Ectodermal cell (in vitro differentiated cells): ENCODE measurements around the gene KANTR. TPM values are rescaled to one million over a fixed set of nuclear protein-coding genes. Genes with fewer than 3 reads are reported as not detected.

Experiments used
- H3K27ac ChIP-seq: 2 replicates; pipeline ENCODE4 v1.7.0; 2013; ENCODE audit warnings: mild to moderate bottlenecking, low read depth, low read length; ENCODE audit not compliant: insufficient read depth, poor library complexity, severe bottlenecking
- H3K27me3 ChIP-seq: 2 replicates; pipeline ENCODE4 v1.7.0; 2013; ENCODE audit warnings: mild to moderate bottlenecking, low read length; ENCODE audit not compliant: insufficient read depth, control insufficient read depth, poor library complexity, severe bottlenecking
- H3K36me3 ChIP-seq: one replicate; pipeline ENCODE4 v1.7.0; 2013; ENCODE audit warnings: low read length; ENCODE audit not compliant: control insufficient read depth, insufficient read depth
- H3K4me1 ChIP-seq: one replicate; pipeline ENCODE4 v1.7.0; 2013; ENCODE audit warnings: low read length; ENCODE audit not compliant: control insufficient read depth, insufficient read depth
- H3K4me3 ChIP-seq: 2 replicates; pipeline ENCODE4 v1.7.0; 2013; ENCODE audit warnings: low read depth, low read length, control low read depth; ENCODE audit not compliant: insufficient read depth
- H3K9me3 ChIP-seq: 2 replicates; pipeline ENCODE4 v1.7.0; 2013; ENCODE audit warnings: mild to moderate bottlenecking, low read length, moderate library complexity; ENCODE audit not compliant: control insufficient read depth
- WGBS, 2 experiments: methylation state at CpG; one replicate each; pipeline ENCODE4 v1.1.7; 2013; ENCODE audit warnings: missing lambda C conversion rate in 2 of 2; 5-methylcytosine and 5-hydroxymethylcytosine counted together
- polyA plus RNA-seq, 4 experiments: library from polyadenylated mRNA; stranded (reverse); fragments of 50-300 nt; gene quantifications; one replicate each; pipeline ENCODE4 v1.2.3, GENCODE V29; 2013

The KANTR gene, protein sequence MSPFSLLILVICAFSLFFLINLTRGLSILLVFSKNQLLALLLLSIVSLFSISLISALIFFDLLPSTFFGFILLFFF
- 8.8 TPM for polyA plus RNA-seq (2013, experiment 1 of 4)
- 9.6 TPM for polyA plus RNA-seq (2013, experiment 2 of 4)
- polyA plus RNA-seq (2013, experiment 3 of 4) = 6.3 TPM
- polyA plus RNA-seq (2013, experiment 4 of 4) = 7.1 TPM

DNA sequence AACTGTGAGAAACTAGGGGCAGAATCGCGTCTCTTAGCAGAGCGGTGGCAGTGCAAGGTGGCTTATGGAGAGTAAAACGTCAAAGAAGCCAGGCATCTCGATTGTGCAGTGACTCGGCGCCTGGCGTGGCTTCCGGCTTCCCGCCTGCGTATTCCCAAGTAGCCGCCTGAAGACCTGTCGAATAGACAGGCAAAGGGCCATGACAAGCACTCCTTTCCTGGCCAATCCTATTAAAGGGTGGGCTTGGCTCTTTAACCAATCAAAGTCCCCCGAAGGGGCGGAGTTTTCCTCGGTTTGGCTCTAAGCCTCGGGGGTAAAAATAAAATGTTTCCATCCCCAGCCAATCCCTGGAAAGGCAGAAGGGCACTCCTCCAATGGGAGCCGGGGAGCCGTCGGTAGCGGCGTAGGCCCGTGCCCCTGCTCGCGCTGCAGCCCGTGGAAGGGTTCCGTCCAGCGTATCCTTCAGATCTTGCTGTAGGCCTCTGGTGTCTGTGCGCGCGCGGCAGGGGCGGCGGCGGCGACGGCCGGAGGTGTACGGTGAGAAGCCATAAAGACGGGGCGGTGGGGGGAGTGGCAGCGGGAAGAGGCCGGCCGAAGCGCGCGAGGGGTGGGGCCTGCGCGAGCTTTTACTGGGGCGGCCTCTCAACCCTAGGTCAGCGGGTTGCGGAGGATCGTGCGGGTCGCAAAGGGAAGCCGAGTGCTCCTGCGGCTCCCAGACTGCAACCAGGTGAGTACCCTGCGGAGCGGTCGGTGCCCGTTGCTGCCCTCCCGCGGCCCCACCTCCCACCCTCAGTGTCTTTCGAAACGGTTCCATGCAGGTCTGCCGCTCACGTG lies at the start of gene KANTR:
TSS of gene KANTR (plus strand) at position 395 of the 834 bp plus-strand sequence. CDS start 30,131 bp downstream, outside the sequence.
- peak within 1 kb of the TSS; percentile 67 for H3K4me3 ChIP-seq
- H3K27ac ChIP-seq = peak within 1 kb of the TSS; percentile 81
- 0% methylated on average over 67 of the region's 67 CpGs for WGBS, 2 experiments
- H3K36me3 ChIP-seq = no peaks in the 10 kb centered on the region
- no peaks in the 10 kb centered on the region for H3K9me3 ChIP-seq
- H3K27me3 ChIP-seq = no peaks in the 10 kb centered on the region
- H3K4me1 ChIP-seq = no peaks in the 10 kb centered on the region

DNA sequence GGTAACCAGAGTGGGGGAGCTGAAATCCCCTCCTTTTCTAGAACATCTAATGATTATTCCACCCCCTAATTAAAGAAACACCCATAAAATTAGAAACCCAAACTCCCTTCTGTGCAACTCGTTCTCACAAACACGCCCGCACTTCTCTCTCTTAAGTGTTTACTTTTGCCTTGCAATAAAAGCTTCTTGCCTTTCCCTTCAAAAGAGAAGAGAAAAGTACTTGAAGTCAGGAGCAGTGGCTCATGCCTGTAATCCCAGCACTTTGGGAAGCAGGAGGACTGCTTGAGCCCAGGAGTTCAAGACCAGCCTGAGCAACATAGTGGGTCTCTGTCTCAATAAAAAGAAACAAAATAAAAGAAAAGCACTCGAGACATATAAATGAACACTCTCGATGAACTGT lies 48.9 kb upstream of the KANTR start:
- H3K9me3 ChIP-seq = no peaks in the 10 kb centered on the region
- no peak overlapping the region for H3K27ac ChIP-seq
- peaks cover 3% of the 10 kb centered on the region for H3K4me1 ChIP-seq
- no peak overlapping the region for H3K4me3 ChIP-seq
- H3K27me3 ChIP-seq = no peaks in the 10 kb centered on the region
- WGBS, 2 experiments = 88 to 94% methylated on average over 5 of the region's 5 CpGs
- no peaks in the 10 kb centered on the region for H3K36me3 ChIP-seq

DNA sequence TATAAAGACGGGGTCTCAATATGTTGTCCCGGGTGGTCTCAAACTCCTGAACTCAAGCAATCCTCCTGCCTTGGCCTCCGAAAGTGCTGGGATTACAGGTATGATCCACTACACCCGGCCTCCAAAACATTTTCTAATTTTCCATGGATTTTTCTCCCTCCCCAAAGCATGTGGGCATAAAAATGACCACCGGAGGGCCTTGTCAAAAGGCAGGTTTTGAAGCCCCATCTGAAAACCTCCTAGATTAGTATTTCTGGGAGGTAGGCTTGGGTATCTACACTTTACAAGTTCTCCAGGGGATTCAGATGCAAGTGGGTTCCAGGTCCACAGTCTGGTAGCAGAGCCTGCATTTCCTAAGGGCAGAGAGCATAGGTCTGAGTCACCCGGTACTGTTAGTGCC lies 46.7 kb upstream of the KANTR start:
- Histone ChIP-seq H3K27ac (no peak overlapping the region), H3K4me3 (no peak overlapping the region)
- 90 to 91% methylated on average over 6 of the region's 6 CpGs for WGBS, 2 experiments

DNA sequence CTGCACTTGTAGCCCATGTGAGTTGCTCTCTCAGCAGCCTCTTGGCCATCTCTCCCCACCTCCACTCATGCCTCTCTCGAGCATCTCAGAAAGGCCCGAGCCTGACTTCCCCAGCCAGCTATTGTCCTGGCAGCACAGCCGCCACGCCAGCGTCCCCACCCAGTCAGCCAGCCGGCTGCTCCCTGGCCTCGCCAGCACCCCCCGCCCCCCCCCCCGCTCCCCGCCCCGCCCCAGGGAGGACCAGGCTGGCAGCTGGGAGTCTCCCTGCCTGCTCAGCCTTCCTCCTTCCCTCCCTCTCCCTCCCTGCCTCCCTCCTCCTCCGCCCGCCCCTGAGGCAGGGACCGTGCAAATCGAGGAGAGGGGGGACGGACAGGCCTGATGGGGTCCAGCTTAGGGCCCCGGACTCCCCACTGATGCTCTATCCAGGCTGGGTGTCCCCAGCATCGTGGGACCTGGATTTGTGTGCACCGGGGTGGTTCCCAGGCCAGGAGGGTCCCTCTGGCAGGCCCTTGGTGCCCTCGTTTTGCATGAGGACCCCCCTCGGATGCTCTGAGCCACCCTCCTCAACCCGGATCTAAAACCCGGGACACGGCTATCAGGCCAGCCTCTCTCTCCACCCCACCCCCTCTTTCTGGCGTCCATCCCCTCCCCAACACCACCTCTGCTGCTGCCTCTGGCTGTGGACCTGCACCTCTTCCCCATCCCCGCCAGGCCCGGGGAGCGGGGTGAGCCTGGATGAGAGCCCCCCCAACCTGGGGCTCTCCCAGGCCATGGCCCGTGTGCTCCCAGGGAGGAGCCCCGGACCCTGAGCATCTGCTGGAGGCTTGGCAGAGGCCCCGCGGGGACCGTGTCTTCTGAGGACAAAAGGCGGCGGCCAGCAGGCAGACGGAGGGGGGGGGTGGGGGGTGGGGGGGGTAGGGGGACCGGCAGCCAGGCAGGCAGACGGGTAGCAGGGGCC lies 45.5 kb upstream of the KANTR start, which contains the start of gene GPR173:
TSS of gene GPR173 (plus strand) at position 621 of the 958 bp plus-strand sequence. CDS start 27,833 bp downstream, outside the sequence.
- Histone ChIP-seq H3K4me1 (peaks cover 12% of the 10 kb centered on the region), H3K4me3 (peak within 1 kb of the TSS; percentile 48), H3K27me3 (no peaks in the 10 kb centered on the region), H3K9me3 (no peaks in the 10 kb centered on the region), H3K27ac (peak within 1 kb of the TSS; percentile 74), H3K36me3 (no peaks in the 10 kb centered on the region)
- WGBS, 2 experiments = 0% methylated on average over 18 to 22 of the region's 38 CpGs

More for the DNA sequence above, 46.7 kb upstream of the KANTR start:
- Histone ChIP-seq H3K9me3 (no peaks in the 10 kb centered on the region), H3K36me3 (no peaks in the 10 kb centered on the region), H3K27me3 (no peaks in the 10 kb centered on the region), H3K4me1 (peaks cover 12% of the 10 kb centered on the region)

DNA sequence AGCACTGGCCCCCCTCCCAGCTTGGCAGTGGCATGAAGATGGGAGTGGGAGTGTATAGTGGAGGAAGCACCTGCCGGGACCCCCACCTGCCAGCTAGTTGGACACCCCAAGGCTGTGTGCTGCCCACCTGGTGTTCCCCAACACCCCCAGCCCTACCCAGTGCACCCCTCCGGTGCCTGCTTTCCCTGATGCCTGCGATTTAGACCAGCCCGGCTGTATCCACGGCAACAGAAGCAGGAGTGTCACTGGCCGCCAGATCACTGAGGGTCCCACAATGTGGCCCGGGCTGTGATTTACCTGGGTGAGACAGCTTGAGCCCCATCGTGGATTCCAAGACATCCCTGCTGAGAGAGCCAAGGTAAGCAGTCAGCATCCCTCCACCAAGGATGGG lies 44.8 kb upstream of the KANTR start:
- no peak overlapping the region for H3K27ac ChIP-seq
- H3K27me3 ChIP-seq = no peaks in the 10 kb centered on the region
- no peaks in the 10 kb centered on the region for H3K36me3 ChIP-seq
- peaks cover 12% of the 10 kb centered on the region for H3K4me1 ChIP-seq
- H3K4me3 ChIP-seq = peak overlapping the region; percentile 48
- 4 to 5% methylated on average over 8 of the region's 8 CpGs for WGBS, 2 experiments
- no peaks in the 10 kb centered on the region for H3K9me3 ChIP-seq

DNA sequence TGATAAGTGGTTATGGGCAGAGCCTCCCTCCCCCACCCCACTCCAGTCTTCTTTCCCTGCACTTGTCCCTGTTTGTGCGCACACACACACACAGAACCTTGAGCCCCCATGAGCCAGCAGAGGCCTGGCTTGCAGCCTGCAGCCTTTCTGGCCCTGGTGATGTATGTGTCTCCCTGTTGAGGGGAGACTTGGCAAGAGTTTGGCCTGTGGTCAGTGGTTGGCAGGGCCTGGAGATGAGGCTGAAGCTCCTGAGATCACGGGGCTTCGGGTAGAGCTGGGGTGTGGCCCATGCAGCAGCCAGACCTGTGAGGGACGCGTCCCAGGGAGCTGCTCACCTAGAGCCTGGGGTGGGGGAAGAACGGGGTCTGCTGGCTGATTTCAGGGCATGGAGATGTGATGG lies 43.1 kb upstream of the KANTR start:
- Histone ChIP-seq H3K27me3 (no peaks in the 10 kb centered on the region), H3K9me3 (no peaks in the 10 kb centered on the region), H3K4me3 (no peak overlapping the region), H3K27ac (no peak overlapping the region), H3K36me3 (no peaks in the 10 kb centered on the region), H3K4me1 (peaks cover 12% of the 10 kb centered on the region)
- WGBS, 2 experiments = 88 to 92% methylated on average over 5 to 6 of the region's 6 CpGs

DNA sequence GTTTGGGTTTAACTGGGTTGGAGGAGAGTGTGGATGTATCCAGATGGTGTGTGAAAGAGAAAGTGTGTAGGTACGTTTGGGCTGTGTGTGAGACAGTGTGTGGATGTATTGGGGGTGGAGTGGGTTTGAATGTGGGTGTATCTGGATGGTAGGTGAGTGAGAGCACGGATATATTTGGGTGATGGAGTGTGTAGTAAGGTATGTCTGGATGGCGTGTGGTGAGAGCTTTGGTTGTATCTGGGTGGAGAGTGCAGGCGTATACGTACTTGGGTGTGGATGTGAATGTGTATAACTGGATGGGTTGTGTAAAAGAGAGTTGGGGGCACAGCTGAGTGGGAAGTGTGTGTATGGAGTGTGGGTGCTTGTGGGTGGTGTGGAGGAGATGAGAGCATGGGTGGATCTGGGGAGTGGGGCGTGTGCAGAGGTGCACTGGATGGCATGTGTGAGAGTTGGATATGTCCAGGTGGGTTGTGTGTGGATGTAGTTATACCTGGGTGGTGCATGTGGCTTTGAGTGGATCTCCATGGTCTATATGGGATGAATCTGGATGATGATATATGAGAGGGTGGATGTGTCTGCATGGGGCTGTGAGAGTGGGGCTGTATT lies 38.6 kb upstream of the KANTR start:
- H3K27me3 ChIP-seq = no peaks in the 10 kb centered on the region
- no peak overlapping the region for H3K4me3 ChIP-seq
- H3K9me3 ChIP-seq = no peaks in the 10 kb centered on the region
- WGBS, 2 experiments = 92 to 96% methylated on average over 6 of the region's 6 CpGs
- H3K36me3 ChIP-seq = no peaks in the 10 kb centered on the region
- H3K27ac ChIP-seq = no peak overlapping the region
- peaks cover 6% of the 10 kb centered on the region for H3K4me1 ChIP-seq

DNA sequence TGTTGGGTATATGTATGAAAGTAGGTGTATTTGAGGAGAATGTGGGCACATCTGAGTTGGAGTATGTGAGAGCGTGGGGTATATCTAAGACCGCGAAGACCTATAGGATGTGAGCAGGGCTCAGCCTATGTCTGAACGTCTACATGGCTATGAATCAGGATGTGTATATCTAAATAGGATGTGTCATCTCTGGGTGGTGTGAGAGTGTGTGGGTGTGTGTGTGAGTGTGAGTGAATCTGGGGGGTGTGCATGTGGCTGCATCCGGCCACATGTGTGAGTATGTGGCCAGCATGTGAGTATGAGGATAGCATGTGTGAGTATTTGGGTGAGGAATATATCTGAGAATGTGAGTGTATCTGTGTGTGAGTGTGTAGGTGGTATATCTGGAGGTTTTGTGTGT lies 37.6 kb upstream of the KANTR start:
- 94 to 98% methylated on average over 5 of the region's 5 CpGs for WGBS, 2 experiments
- Histone ChIP-seq H3K36me3 (no peaks in the 10 kb centered on the region), H3K27me3 (no peaks in the 10 kb centered on the region), H3K4me1 (no peaks in the 10 kb centered on the region), H3K4me3 (no peak overlapping the region), H3K9me3 (no peaks in the 10 kb centered on the region), H3K27ac (no peak overlapping the region)

DNA sequence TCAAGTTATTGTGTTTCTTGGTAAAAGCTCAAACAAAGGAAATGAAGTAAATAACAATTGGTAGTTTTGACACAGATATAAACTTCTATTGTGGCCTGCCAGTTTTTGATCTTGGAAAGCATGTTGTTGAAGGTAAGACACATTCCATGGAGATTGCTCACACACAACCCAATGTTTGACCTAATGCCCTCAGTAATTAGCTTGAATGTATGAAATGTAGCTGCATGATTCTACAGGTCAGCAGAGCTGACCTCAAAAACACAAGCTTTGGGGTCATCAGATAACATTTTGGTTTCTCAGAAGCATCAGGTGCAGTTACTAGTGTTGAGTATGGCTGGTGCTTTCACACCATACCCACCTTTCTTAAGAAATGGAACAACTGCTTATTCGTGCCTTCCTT lies 28.8 kb upstream of the KANTR start:
- Histone ChIP-seq H3K27me3 (no peaks in the 10 kb centered on the region), H3K4me1 (no peaks in the 10 kb centered on the region), H3K4me3 (no peak overlapping the region), H3K9me3 (no peaks in the 10 kb centered on the region), H3K27ac (no peak overlapping the region), H3K36me3 (no peaks in the 10 kb centered on the region)
- WGBS, 2 experiments = 100% methylated on average over 1 of the region's 1 CpG
